RPMI8226 (cell line): Measurements from ENCODE around the gene C1QTNF2.
A peak's percentile ranks its signal among the peaks of the same experiment; 100 is the strongest.
"Not testable (repeated sequence)": the region's sequence is repeated elsewhere in the genome, so short reads cannot be mapped to it uniquely, and the experiment has no call there.

ENCODE experiments used
- DNase-seq: peaks from one replicate; pipeline ENCODE4 v3.0.0-alpha.2; 2015

C1QTNF2 gene

DNA sequence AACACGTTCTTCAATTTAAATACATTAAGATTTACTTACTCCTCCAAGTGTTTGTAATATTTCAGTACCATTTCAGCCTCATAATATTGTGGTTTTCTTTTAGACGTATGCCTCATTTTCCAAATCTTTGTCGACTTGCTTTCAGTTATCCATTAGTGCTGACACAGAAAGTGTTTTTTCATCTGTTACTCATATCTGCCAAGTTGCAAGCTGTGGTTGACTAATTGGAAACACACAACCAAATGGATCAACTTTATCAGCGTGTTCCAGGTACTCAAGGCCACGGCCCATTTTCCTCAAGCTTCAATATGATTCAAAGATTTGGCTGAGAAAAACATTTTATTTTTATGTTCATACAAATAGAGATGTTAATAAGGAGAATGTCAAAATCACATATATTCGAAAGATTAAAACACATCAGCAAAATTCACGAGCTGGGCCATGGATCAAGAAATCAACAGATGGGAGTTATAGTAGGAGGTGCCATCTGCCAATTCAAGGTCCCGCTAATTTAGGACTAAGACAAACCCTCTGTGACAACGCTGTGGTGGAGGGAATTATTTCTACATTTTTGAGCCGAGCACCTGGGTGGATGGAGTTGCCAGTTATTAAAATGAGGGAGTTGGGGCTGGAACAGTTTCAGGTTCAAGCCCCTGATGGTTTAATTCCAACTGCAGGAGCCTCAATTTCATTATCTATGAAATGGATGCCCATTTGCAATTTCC, 30.9 kb downstream of the C1QTNF2 start:
- DNase-seq, result no peak

DNA sequence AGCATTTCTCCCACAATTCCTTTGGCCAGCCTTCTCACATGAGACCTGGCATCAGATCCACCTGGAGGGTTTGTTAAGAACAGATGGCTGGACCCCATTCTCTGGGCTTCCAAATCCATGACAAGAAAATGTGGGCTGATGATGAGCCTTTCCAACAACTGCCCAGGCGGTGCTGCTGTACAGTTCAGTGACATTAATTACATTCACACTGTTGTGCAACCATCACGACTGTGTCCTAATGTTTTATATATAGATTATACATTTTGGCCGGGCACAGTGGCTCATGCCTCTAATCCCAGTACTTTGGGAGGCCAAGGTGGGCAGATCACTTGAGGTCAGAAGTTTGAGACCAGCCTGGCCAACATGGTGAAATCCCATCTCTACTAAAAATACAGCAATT, 35.7 kb downstream of the C1QTNF2 start:
- not testable (repeated sequence) for DNase-seq

DNA sequence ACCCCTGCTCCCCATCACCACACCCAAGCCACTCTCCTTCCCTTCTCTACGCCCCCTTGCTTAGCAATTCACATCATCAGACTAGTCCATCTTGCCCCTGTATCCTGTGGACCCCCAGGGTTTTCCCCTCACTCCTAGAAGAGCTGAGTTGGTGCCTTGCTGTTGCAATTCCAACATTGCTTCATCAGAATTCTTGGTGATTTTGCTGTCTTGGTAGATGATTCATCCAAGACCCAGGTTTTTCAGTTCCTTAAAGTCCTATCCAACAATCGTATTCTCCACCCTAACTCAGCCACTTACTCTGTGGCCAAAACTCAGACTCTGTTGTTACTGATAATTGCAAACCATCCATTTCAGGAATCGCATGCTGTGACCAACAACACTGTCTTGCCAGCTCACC, 36.7 kb downstream of the C1QTNF2 start:
- no peak for DNase-seq

DNA sequence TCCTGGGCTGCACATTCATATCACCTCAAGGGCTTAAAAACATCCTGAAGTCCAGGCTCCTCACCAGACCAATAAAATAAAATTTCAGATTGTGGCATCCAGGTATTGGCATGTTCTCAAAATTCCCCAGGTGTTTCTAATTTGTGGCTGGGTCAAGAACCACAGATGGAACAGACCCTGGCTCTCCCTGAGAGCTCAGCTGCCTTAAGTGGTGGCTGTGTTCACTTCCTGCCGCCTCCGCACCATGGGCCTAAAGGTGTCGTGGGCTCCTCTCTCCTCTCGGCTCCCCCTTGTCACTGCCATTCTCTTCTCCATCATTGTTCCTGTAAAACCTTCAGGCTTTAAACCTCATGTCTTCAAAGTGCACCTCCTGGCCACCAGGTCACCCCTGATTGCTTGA, 40.2 kb downstream of the C1QTNF2 start:
- peak; percentile 52 for DNase-seq

DNA sequence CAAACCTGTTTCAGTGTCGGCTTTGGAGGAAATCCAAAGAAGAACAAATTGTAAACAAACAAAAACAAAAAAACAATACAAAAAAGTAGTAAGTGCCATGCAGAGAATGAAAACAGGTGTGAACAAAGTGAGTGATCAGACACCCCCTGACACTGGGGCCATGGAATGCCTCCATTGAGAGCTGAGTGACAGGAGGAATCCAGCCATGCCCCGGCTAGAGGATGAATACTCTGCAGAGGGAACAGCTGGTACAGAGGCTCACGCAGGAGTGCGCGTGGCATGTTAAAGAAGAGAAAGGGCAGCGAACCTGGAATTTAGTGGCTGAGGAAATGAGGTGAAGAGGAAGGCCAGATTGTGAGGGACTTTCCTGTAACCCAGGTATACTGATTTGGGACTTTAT, 42.6 kb downstream of the C1QTNF2 start:
- no peak for DNase-seq

DNA sequence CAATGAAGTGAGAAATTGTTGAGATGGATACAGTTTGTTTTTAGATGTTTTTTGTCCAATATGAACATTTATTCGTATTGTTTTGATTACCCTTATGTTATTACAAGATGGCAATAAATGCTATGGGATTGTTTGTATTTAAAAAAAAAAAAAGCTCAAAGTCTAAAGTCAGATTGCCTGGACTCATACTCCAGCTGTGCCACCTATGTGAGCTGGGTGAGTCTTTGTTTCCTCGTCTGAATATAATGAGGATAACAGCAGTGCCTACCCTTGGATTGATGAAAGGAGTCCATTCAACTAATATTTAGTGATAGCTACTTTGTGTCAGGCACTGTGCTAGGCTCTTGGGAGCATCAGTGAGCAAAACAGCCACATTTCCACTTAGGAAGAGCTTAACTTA, 43.4 kb downstream of the C1QTNF2 start:
- no peak for DNase-seq

DNA sequence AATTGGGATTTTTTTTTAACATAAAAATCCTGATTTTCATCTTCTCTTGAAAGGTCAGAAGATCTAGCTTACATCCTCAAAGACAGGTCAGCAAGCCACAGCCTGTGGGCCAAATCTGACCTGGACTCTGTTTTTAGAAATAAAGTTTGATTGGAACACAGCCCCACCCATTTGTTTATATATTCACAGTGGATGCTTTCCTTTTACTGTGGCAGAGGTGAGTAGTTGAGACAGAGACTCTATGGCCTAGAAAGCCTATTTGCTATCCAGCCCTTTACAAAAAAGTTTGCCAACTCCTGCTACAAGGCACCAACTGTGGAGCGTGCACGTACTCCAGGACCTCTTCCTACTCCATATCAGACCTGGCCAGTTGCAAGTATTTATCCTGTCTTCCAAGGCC, 44.7 kb downstream of the C1QTNF2 start:
- DNase-seq, result no peak

DNA sequence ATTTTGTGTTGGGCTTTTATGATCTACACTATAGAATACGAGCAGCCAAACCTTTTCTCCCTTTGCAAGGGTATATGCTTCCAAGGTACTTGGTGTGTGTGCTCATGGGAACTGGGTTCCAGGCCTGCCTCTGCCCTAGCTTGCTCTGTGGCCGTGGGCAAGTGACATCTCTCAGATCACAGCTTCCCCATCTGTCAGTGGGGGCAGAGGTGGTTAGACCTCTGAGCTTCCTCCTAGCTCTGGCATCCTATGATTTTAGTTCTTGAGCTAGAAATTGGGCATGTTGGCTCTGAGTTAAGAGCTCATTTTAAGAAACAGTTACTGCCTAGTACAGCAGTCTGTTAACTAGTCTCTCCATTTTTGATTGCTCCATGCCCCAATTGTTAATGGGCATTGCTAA, 45.5 kb downstream of the C1QTNF2 start:
- DNase-seq, result no peak

DNA sequence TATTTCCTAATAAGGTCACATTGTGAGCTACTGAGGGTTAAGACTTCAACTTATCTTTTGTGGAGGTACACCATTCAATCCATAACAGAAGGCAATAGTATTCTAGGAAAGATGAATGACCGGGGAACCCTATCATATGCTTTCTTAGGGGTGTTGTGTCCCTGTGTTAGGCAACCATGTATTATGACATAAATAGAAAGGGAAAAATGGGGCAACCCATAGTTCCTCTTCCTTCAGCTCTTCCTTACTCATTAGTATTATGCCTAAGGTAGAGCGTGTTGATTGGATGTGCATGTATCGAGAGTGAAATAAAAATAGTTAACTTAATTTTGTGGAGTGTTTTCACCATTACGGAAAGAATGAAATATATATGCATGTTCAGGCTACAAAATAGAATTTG, 52.0 kb downstream of the C1QTNF2 start:
- DNase-seq, result no peak

DNA sequence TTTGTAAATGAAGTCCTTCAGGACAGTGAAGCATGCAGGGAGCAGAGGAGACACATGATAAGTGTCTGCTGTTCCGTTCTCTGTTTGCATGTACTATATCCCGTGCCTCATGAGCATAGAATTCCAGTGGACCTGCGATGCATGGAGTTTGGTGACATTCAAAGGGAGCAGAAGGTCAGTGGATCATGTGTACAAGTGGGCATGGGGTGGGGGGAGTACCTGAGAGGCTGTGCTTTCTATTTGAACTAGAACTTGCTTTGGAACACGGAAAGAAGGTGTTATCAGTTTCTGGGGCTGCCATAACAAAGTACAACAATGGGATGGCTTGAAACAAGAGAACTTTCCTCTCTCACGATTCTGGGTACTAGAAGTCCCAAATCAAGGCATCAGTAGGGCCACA, 53.0 kb downstream of the C1QTNF2 start:
- no peak for DNase-seq

DNA sequence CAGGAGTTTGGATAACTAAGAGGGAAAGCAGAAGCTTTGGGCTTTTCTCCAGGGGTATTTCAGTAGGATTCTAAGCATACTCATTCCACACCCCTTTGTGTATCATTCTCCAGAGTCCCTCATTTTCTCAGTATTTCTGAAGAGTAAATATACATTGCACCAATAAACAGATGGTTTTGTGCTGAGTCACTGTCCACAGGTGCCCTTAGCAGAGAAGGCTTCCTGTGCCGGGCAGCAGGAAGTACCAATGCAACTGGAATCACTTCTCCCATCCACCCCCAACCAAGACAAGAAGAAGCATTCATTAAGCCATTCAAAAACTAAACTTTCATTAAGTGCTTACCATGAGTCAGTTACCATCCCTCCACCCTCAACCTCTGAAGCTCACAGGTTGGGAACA, 54.5 kb downstream of the C1QTNF2 start:
- DNase-seq, result peak; percentile 75

DNA sequence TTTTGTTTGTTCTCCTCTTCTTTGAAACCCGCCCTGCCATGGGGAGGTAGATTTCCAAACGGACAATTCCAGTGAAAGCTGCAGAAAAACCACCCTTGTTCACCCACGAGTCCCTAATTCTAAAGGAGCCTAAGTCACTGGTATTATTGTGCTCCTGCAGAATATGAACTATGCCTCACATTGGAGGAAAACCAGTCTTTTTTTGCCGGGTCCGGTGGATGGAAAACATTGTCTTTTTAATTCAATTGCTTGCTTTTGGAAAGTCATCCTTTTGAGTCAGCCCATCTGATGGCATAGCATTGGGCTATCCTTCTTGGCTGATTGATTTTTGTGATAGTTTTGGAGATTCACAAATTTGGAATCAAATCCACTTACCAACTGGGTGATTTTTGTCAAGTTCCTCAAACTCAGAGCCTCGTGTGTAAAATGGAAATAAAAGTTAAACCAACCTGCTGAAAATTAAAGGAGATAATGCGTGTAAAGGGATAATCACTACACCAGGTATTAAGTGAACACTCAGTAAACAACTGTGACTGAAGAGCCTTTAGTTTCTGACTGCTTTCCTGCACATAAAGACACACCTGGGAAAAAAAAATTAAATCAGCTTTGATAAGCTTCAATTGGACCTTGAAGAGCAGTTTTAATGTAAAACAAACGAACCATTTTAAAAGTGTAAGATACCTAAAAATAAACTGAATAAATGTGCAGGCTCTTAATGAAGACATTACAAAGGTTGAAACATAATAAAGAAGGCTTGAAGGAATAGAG, 57.3 kb downstream of the C1QTNF2 start:
- DNase-seq, result no peak

DNA sequence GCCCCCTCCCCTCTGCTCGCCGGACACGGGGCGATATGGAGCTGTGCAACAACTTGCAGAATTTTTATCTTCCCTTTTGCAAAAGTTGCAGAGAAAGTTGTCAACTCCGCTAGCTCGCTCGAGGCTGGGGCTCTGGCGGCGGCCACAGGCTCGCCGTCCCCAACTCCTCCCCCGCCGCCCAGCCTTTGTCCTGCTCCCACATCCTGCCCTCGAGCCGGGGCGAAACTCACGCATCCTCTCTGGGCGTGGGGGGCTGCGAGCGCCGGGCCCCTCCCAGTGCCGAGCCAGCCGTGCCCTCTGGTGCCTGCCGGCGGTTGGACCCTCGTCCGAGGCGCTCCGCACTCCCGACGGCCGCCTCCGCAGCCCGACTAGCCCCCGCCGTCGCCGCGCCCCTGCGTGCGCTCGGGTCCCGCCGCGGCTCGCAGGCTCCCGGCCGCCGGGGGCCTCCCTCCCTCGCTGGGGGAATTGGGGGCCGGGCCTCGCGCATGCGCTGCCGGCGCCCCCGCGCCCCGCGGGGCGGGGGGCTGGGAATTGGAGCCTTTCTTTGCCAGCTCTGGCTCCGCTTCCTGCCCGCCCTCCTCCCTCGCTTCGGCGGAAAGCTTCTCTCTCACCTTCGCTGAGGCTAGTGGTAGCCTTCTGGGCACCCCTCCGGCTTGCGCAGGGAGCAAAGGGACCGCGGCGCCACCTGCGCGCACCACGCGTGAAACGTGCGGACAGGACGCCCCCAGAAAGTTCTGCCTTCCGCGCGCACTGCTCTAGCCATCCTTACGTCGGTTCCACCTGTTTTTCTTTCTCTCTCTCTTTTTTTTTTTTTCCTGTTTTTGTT, 58.1 kb downstream of the C1QTNF2 start, which contains the start of gene CCNJL:
Gene CCNJL (minus strand): TSS at position 431 of the 826 bp plus-strand sequence. CDS start 641 bp downstream, outside the sequence.
- DNase-seq, result peak; percentile 44

DNA sequence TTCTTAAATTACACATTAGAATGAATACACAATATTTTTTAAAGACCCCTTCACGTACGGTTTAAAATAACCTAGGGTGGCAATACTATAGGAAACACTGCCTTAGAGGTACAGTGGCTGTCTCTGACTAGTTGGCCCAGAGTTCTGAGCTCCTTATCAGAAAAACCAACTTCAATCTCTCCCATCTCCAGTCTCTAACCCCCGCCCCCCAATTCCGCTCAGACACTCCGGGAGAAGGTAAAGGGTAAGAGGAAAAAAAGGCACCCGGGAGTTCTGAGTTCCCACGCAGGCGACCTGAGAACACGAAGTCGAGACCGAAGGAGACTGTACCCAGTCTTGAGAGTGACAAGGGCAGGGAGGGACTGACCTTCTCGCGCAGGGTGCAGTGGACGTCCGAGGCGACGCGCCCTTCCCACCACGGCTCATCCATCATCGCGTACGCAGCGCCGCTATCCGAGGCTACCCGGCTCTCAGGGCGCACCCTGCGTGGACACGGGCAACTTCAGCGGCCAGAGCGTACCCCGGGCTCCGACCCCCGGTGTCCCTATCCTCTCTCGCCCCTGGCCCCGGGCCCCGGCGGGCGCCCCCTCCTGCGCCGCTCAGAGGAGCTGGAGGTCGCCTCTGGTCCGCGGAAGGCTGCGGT, 58.8 kb downstream of the C1QTNF2 start:
- no peak for DNase-seq

DNA sequence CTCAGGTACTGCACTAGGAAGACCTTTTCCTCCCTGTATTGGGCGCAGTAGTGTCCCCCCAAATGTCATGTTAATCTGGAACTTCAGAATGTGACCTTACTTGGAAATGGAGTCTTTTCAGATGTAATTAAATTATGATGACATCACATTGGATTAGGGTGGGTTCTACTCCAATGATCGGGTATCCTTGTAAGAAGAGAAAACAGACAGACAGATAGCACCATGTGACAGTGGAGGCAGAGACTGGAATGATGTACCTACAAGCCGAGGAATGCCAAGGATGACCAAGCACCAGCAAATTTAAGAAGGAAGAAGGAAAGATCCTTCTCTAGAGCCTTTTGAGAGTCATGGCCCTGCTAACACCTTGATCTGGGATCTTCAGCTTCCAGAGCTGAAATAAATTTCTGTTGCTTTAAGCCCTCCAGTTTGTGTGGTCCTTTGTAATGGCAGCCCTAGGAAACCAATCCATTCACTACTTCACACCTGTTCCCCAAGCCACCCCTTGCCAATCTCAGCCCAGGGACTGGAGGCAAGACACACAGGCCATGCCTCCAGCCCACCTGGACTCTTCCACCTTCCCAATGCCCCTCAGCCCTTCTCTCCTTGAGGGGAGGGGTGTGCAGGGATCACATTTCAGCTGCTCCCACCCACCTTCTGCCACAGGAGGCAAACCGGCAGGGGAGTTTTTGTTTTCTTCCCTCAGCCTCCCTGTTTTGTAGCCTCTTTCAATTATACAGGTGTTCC, 59.7 kb downstream of the C1QTNF2 start:
- DNase-seq, result no peak

DNA sequence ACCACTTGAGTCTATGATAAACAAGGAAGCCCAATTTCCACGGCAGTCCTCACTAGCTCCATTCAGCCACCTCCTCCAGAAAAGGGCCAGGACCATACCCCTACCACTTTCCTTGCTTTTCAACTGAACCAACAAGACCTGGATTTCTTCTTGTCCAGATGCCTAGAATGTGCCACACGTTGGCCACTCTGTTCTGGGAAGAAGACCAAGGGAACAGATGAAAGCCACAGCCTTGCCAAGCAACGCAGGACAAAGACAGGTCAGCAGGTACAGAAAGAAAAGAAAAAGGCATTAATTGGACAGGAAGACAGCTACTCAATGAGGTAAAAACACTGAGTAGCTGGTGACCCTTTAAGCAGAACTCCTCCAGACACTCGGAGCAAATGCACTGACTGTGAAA, 60.3 kb downstream of the C1QTNF2 start:
- no peak for DNase-seq

DNA sequence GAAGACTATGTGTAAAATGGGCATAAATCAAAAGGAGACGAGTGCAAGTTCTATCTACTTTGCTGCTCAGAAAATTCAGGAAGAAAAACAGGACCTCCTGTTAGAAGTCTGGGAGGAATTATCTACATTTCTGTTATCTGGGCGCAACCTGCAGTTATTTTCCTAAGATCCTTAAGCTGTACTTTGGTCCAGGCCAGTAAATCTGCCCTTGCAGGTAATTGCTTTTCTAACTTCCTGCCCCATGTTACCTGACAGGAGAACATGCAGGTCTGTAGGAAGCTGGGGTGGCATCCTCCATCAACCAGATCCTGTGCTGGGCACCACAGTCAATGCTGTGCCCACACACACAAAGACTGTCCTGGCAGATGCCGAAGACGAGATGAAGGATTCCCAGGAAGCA, 63.7 kb downstream of the C1QTNF2 start:
- no peak for DNase-seq

DNA sequence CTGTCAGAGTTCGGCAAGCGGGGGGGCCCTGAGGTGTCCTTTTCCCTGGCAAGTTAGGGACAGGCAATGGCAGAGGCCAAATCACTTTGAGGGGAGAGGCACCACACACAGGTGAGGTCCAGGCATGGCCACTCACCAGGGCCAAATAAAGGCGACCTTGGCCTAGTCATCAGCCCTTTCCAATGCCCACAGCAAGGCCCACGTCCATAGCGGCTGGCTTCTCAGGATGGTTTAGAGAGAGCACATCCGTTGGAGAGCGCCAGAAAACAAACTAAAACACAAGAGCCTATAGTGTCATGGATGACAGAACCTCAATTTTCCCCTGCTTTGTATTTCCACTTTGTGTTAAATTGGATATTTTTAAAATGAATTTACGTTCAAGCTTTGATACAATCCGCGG, 65.1 kb downstream of the C1QTNF2 start:
- DNase-seq, result no peak

DNA sequence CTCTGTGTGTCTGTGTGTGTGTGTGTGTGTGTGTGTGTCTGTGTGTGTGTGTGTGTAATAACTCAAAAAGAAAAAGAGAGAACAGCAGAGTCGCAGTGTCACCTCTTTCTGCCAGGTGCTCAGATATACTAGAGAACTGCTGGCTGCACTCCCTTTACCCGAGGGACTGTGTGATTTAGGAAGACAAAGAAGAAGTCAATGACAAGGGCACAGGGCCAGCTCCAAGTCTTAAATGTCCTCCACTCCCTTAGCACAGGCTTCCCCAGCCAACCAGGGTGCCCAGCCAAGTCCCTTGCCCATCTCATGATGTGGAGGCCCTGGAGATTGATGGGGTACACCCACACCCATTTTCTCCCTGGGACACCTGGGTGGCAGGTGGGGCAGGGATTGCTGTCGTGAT, 66.7 kb downstream of the C1QTNF2 start:
- peak; percentile 23 for DNase-seq

DNA sequence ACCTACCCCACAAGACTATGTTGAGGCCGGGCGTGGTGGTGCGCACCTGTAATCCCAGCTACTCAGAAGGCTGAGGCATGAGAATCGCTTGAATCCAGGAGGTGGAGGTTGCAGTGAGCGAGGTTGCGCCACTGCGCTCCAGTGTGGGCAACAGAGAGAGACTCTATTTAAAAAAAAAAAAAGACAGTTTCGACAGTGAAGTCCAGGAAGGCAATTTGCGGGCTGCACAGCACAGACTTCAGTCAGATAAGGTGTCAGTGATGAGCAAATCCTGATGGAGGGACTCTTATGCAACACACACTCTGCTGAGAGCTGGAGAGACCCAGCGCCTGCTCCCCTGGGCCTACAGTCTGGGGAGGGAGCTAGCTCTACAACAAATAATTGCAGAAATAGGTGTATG, 72.2 kb downstream of the C1QTNF2 start:
- DNase-seq, result no peak

DNA sequence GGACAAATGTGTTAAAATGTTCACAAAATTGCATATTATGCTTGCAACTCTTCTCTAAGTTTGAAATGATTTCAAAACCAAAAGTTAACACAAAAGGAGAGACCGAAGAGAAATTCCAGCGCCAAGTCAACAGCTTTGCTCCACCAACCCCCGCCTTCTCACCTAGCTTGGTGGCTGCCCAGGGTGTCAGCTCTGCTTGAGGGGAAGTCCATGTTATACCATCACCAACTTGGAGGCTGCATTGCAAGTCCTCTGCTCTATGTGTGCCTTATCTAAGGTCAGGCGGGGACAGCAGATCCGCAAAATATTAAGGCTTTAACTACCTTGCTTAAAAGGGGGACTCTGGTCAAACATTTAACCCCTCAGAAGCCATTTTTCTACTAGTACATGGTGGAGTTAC, 72.7 kb downstream of the C1QTNF2 start:
- no peak for DNase-seq
